K562 (cell line): ENCODE results near the gene COL13A1. TPM values are rescaled to one million over a fixed set of nuclear protein-coding genes. Genes with fewer than 3 reads are reported as not detected.
A peak's percentile ranks its signal among the peaks of the same experiment; 100 is the strongest.

Experiments
- ATAC-seq: fragments of 200-7000 bp; cut with Tn5 transposase; 3 replicates; pipeline ENCODE4 v1.9.1; 2020; ENCODE audit warnings: moderate library complexity
- BruUV-seq: library from RNA; stranded (reverse); fragments of 400-500 nt; replicated peaks from 2 replicates; lab custom pipeline; 2021; lab: Mats Ljungman, UMichigan
- CTCF ChIA-PET: fragments of 300-600 bp; formaldehyde crosslinking; extraction: SDS; loops from one replicate; lab custom pipeline; 2021; ENCODE audit warnings: low intra/inter-chr PET ratio; lab: Yijun Ruan, JAX
- POLR2A ChIA-PET: fragments of 300-600, 350-650 bp; sonication (Branson Sonifier 250); formaldehyde crosslinking; extraction: SDS; loops from one replicate; lab custom pipeline; 2021; ENCODE audit warnings: antibody characterized with exemption, inconsistent platforms; lab: Yijun Ruan, JAX
- DNase-seq, 4 experiments: peaks; one replicate each; pipeline versions ENCODE4 v3.0.0 to v3.0.0-alpha.2; 2011 to 2018; ENCODE audit warnings: low spot score in 3 of 4, mixed read lengths in 3 of 4; ENCODE audit errors: extremely low read depth in 1 of 4
- FAIRE-seq: peaks from 2 replicates; lab custom pipeline; 2011; peaks lifted over from hg19 to GRCh38; lab: Jason Lieb, UNC
- H2AFZ ChIP-seq: 2 replicates; pipeline ENCODE4 v1.6.0; 2011; ENCODE audit warnings: low read depth, low read length, control low read depth, inconsistent platforms
- H3K27ac ChIP-seq: fragments of 200-600 bp; 3 replicates; pipeline ENCODE4 v1.8.0; 2011; ENCODE audit warnings: low read depth, mild to moderate bottlenecking, control low read depth, inconsistent platforms, low read length, moderate library complexity, mixed read lengths; ENCODE audit errors: extremely low read depth
- H3K27me3 ChIP-seq, 2 experiments: fragments of 300-600 bp in 1 of 2; 2 replicates in 1 of 2; 3 replicates in 1 of 2; pipeline versions ENCODE4 v1.6.0 to v1.8.0; 2011; ENCODE audit warnings: inconsistent platforms in 2 of 2, low read length in 2 of 2, mild to moderate bottlenecking in 1 of 2, mixed read lengths in 1 of 2, moderate library complexity in 1 of 2; ENCODE audit not compliant: control insufficient read depth in 2 of 2, insufficient read depth in 2 of 2
- H3K36me3 ChIP-seq: fragments of 300-600 bp; 3 replicates; pipeline ENCODE4 v1.8.0; 2011; ENCODE audit warnings: mild to moderate bottlenecking, low read length, inconsistent platforms; ENCODE audit not compliant: control insufficient read depth, insufficient read depth
- H3K4me1 ChIP-seq, 2 experiments: fragments of 200-600 bp in 1 of 2; replicated peaks in 1 of 2; 2 replicates in 1 of 2; 3 replicates in 1 of 2; pipeline versions ENCODE4 v1.5.1 to v1.8.0; 2011; ENCODE audit warnings: inconsistent platforms in 2 of 2, low read length in 2 of 2, mild to moderate bottlenecking in 1 of 2, mixed read lengths in 1 of 2, moderate library complexity in 1 of 2; ENCODE audit not compliant: control insufficient read depth in 2 of 2, insufficient read depth in 2 of 2
- H3K4me2 ChIP-seq: 2 replicates; pipeline ENCODE4 v1.6.1; 2011; ENCODE audit warnings: low read length, control low read depth, inconsistent platforms, mixed read lengths; ENCODE audit not compliant: insufficient read depth
- H3K4me3 ChIP-seq: fragments of 200-600 bp; sonication (generic), shearing (Covaris generic); 2 replicates; pipeline ENCODE4 v1.5.1; 2016; ENCODE audit warnings: control low read depth, inconsistent platforms
- H3K79me2 ChIP-seq: fragments of 200-600 bp; 3 replicates; pipeline ENCODE4 v1.8.0; 2011; ENCODE audit warnings: low read length, inconsistent platforms; ENCODE audit not compliant: control insufficient read depth, insufficient read depth
- H3K9ac ChIP-seq, 2 experiments: 2 replicates each; pipeline versions ENCODE4 v1.6.0 to v1.6.1; 2011; ENCODE audit warnings: low read depth in 2 of 2, low read length in 2 of 2, control low read depth in 1 of 2, inconsistent platforms in 1 of 2, mild to moderate bottlenecking in 1 of 2, mixed read lengths in 1 of 2; ENCODE audit not compliant: insufficient read depth in 1 of 2
- H3K9me1 ChIP-seq: one replicate; pipeline ENCODE4 v1.6.0; 2011; ENCODE audit warnings: inconsistent platforms, mild to moderate bottlenecking, low read length, moderate library complexity; ENCODE audit not compliant: control insufficient read depth, insufficient read depth
- H3K9me3 ChIP-seq: replicated peaks from 2 replicates; pipeline ENCODE4 v1.5.1; 2011; ENCODE audit warnings: low read depth, low read length, inconsistent platforms; ENCODE audit not compliant: control insufficient read depth, insufficient read depth
- H4K20me1 ChIP-seq: replicated peaks from 2 replicates; pipeline ENCODE4 v1.6.1; 2011; ENCODE audit warnings: low read length, inconsistent platforms, mixed read lengths; ENCODE audit not compliant: control insufficient read depth, insufficient read depth
- DLX4 ChIP-seq: fragments of 250-450 bp; sonication (Bioruptor Pico); IDR thresholded peaks from 2 replicates; pipeline ENCODE4 v1.6.1; 2021; ENCODE audit warnings: mild to moderate bottlenecking
- ELF2 ChIP-seq: fragments of 250-450 bp; sonication (Bioruptor Pico); IDR thresholded peaks from 2 replicates; pipeline ENCODE4 v1.5.0; 2021; ENCODE audit warnings: mild to moderate bottlenecking
- EZH2 ChIP-seq: IDR thresholded peaks from 2 replicates; pipeline ENCODE4 v1.6.1; 2012; ENCODE audit warnings: low read depth, mild to moderate bottlenecking, inconsistent platforms, low read length, borderline replicate concordance
- HDAC6 ChIP-seq: IDR thresholded peaks from 2 replicates; pipeline ENCODE4 v1.6.1; 2012; ENCODE audit warnings: low read depth, mild to moderate bottlenecking, control low read depth, inconsistent platforms, low read length, moderate library complexity
- MAFG ChIP-seq: fragments of 450-650 bp; conservative IDR thresholded peaks from 2 replicates; pipeline ENCODE4 v1.6.1; 2016; ENCODE audit warnings: missing genetic modification characterization, missing compliant biosample characterization
- MAFK ChIP-seq: IDR thresholded peaks from 2 replicates; pipeline ENCODE4 v1.6.1; 2011; ENCODE audit warnings: low read length, improper control_type of control experiment
- PBX2 ChIP-seq, 2 experiments: IDR thresholded peaks in 1 of 2; conservative IDR thresholded peaks in 1 of 2; 2 replicates each; pipeline ENCODE4 v1.6.1; 2016; ENCODE audit warnings: low read depth in 2 of 2, mild to moderate bottlenecking in 1 of 2, missing compliant biosample characterization in 1 of 2, missing genetic modification characterization in 1 of 2, moderate library complexity in 1 of 2
- SLC30A9 ChIP-seq: fragments of 250-450 bp; sonication (Bioruptor Pico); IDR thresholded peaks from 2 replicates; pipeline ENCODE4 v1.8.0; 2022; ENCODE audit warnings: mild to moderate bottlenecking, moderate library complexity
- SOX6 ChIP-seq: fragments of 450-650 bp; IDR thresholded peaks from 2 replicates; pipeline ENCODE4 v1.6.1; 2014; ENCODE audit warnings: mild to moderate bottlenecking
- TCF3 ChIP-seq: sonication (generic); formaldehyde crosslinking; IDR thresholded peaks from 2 replicates; pipeline ENCODE4 v1.4.0; 2020; ENCODE audit warnings: mild to moderate bottlenecking, missing genetic modification reagents
- TCFL5 ChIP-seq: fragments of 250-450 bp; sonication (Bioruptor Pico); conservative IDR thresholded peaks from 2 replicates; pipeline ENCODE4 v1.6.1; 2021; ENCODE audit warnings: mild to moderate bottlenecking, moderate library complexity, matching md5 sums
- THRA ChIP-seq: fragments of 450-650 bp; IDR thresholded peaks from 2 replicates; pipeline ENCODE4 v1.6.1; 2017; ENCODE audit warnings: mild to moderate bottlenecking, moderate library complexity
- ZBTB7A ChIP-seq: IDR thresholded peaks from 2 replicates; pipeline ENCODE4 v1.6.1; 2011; ENCODE audit warnings: low read depth, mild to moderate bottlenecking, low read length, moderate library complexity, borderline replicate concordance; ENCODE audit not compliant: control insufficient read depth
- ZEB2 ChIP-seq: fragments of 450-650 bp; IDR thresholded peaks from 2 replicates; pipeline ENCODE4 v1.6.1; 2016
- ZNF655 ChIP-seq: fragments of 250-450 bp; sonication (Bioruptor Pico); IDR thresholded peaks from 2 replicates; pipeline ENCODE4 v1.5.0; 2021
- WGBS: fragments of 100-300 bp; shearing (Covaris generic); methylation state at CpG from one replicate; pipeline ENCODE4 v1.1.6; 2016; ENCODE audit warnings: low coverage, mixed read lengths; ENCODE audit not compliant: insufficient coverage; ENCODE audit errors: missing lambda C conversion rate; 5-methylcytosine and 5-hydroxymethylcytosine counted together
- in situ Hi-C: fragments of 300-500 bp; cut with MboI; formaldehyde crosslinking; loops from 4 replicates; pipeline ENCODE4 v1.15.0; 2018; ENCODE audit warnings: inconsistent platforms, mixed read lengths
- intact Hi-C: fragments of 100-400 bp; cut with micrococcal nuclease; formaldehyde crosslinking; loops from 2 replicates; pipeline ENCODE4 v1.14.2; 2022
- polyA plus RNA-seq, 8 experiments: library from polyadenylated mRNA; depleted of rRNA in 4 of 8; stranded (reverse) in 5 of 8; unstranded in 3 of 8; fragments of >200 nt; fragmentation: Nextera tagmentation in 2 of 8; fragmentation: Illumina TruSeq in 1 of 8; extraction: Ambion mirVana in 2 of 8; extraction: Trizol in 1 of 8; gene quantifications; 2 replicates each; pipeline versions ENCODE4 v1.2.1 to v1.2.3, GENCODE V29; 2011 to 2014; ENCODE audit warnings: inconsistent platforms in 1 of 8, missing spikeins in 1 of 8
- total RNA-seq, 7 experiments: library from RNA; depleted of rRNA in 6 of 7; stranded (reverse); fragments of >200 nt in 6 of 7; fragmentation: Illumina TruSeq in 2 of 7; extraction: Trizol in 2 of 7; gene quantifications; 2 replicates each; pipeline versions ENCODE4 v1.2.1 to v1.2.3, GENCODE V29; 2011 to 2021; ENCODE audit warnings: low replicate concordance in 1 of 7

The COL13A1 gene
- total and polyA plus RNA-seq, 9 of the 15 experiments (the other 6 are each of a cell fraction or from before 2014, with no cell fraction given): not detected

- intact Hi-C loops (no loop called here), in situ Hi-C loops (no loop called here)
- ChIA-PET POLR2A (interaction anchor here (0.7 to 0.8 kb wide), 2 partner anchors 12 to 40 kb away, joined by 3 read pairs; no protein-coding TSS in a partner anchor), CTCF (no interaction called here)
- under 1% methylated on average over 7 of the region's 7 CpGs for WGBS
- peak; percentile 77 for FAIRE-seq
- no peaks in the 10 kb centered on the region for H3K9me3 ChIP-seq
- no peak overlapping the region for H2AFZ ChIP-seq
- no peaks in the 10 kb centered on the region for H3K79me2 ChIP-seq
- no peaks in the 10 kb centered on the region for H3K36me3 ChIP-seq
- H4K20me1 ChIP-seq: peaks cover 4% of the 10 kb centered on the region; the same call in 1 of the 2 replicates
- H3K27ac ChIP-seq: no peak overlapping the region
- peaks cover 0 to 34% of the 10 kb centered on the region in 2 experiments; a peak in 3 of 5 replicates for H3K27me3 ChIP-seq
- peaks cover 6 to 7% of the 10 kb centered on the region in 2 experiments; a peak in 3 of 5 replicates for H3K4me1 ChIP-seq
- H3K9ac ChIP-seq: no peak overlapping the region
- no peaks in the 10 kb centered on the region for H3K9me1 ChIP-seq
- BruUV-seq: no TSS peak
- DNase-seq: peak in 3 of 4 experiments; percentile 37 to 66 (median 43)
- no peak overlapping the region for H3K4me3 ChIP-seq
- peak; percentile 80 for ATAC-seq
- no peak overlapping the region; the same call in 1 of the 2 replicates for H3K4me2 ChIP-seq
- TF ChIP-seq SLC30A9 (no peak), EZH2 (no peak), MAFK (no peak), TCFL5 (no peak), MAFG (no peak), ZBTB7A (0 out of 2 replicates have a peak, but pooled peaks have one; percentile 20), SOX6 (peak; percentile 22; the same call in 1 of the 2 replicates), TCF3 (CRISPR knock-in tag) (peak; percentile 40; the same call in 1 of the 2 replicates), HDAC6 (no peak), ELF2 (no peak), PBX2 (CRISPR knock-in tag; IDR thresholded peaks at IDR 0.05; ENCODE audit: low read depth) (no peak), PBX2 (tag; conservative IDR thresholded peaks at IDR 0.05; ENCODE audit: low read depth) (peak; percentile 58), ZEB2 (no peak), ZNF655 (CRISPR knock-in tag) (no peak), DLX4 (CRISPR knock-in tag) (no peak), THRA (no peak)
Measured at GRCh38 chr10:69856601-69857166, 55.0 kb downstream of the COL13A1 start.
